ENCODE data around the gene CHAD. TPM values are rescaled to one million over a fixed set of nuclear protein-coding genes. Genes with fewer than 3 reads are reported as not detected.
A peak's percentile ranks its signal among the peaks of the same experiment; 100 is the strongest.

CHAD gene, protein sequence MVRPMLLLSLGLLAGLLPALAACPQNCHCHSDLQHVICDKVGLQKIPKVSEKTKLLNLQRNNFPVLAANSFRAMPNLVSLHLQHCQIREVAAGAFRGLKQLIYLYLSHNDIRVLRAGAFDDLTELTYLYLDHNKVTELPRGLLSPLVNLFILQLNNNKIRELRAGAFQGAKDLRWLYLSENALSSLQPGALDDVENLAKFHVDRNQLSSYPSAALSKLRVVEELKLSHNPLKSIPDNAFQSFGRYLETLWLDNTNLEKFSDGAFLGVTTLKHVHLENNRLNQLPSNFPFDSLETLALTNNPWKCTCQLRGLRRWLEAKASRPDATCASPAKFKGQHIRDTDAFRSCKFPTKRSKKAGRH
- total RNA-seq (not detected), polyA plus RNA-seq (1 to 10 TPM; 3.7 to 7.2 (median 4.4) TPM)

DNA sequence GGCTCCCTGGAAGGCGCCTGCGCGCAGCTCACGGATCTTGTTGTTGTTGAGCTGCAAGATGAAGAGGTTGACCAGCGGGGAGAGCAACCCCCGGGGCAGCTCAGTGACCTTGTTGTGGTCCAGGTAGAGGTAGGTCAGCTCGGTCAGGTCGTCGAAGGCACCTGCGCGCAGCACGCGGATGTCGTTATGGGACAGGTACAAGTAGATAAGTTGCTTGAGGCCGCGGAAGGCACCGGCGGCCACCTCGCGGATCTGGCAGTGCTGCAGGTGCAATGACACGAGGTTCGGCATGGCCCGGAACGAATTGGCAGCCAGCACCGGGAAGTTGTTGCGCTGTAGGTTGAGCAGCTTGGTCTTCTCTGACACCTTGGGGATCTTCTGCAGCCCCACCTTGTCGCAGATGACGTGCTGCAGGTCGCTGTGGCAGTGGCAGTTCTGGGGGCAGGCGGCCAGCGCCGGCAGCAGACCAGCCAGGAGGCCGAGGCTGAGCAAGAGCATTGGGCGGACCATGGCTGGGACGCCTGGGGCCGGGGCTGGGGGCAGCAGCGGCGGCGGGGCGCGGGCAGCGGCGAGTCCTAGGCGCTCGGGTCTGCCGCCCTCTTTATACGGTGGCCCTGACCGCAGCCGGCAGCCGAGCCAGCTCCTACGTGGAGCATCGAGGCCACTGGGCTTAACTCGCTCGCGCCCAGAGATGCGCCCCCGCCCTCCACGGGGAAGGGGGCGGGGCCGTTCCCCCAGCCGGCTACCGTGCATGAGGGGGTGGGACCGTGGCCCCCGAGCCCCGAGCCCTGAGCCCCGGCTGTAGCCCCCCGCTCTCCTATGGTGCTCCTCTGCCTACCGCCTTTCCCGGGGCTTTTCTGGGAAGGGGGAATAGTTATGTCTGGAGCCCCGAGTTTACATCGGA, at the start of gene CHAD:
CHAD (minus strand) TSS at position 577 of the 904 bp plus-strand sequence; CDS start at position 510, 67 bp downstream.
- Histone ChIP-seq H3K36me3 (no peaks in the 10 kb centered on the region), H3K9me3 (no peaks in the 10 kb centered on the region), H3K4me3 (peak within 1 kb of the TSS in 3 of 4 donors; percentile 17 to 42 (median 40)), H3K27me3 (peaks cover 16 to 36% (median 25%) of the 10 kb centered on the region in 3 donors), H3K27ac (no peak within 1 kb of the TSS), H3K4me1 (peaks cover 0 to 18% (median 14%) of the 10 kb centered on the region in 4 donors)
- TF ChIP-seq EP300 (IDR thresholded peaks at IDR 0.05), result no peak
- TF ChIP-seq, protein P1, sequence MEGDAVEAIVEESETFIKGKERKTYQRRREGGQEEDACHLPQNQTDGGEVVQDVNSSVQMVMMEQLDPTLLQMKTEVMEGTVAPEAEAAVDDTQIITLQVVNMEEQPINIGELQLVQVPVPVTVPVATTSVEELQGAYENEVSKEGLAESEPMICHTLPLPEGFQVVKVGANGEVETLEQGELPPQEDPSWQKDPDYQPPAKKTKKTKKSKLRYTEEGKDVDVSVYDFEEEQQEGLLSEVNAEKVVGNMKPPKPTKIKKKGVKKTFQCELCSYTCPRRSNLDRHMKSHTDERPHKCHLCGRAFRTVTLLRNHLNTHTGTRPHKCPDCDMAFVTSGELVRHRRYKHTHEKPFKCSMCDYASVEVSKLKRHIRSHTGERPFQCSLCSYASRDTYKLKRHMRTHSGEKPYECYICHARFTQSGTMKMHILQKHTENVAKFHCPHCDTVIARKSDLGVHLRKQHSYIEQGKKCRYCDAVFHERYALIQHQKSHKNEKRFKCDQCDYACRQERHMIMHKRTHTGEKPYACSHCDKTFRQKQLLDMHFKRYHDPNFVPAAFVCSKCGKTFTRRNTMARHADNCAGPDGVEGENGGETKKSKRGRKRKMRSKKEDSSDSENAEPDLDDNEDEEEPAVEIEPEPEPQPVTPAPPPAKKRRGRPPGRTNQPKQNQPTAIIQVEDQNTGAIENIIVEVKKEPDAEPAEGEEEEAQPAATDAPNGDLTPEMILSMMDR (IDR thresholded peaks at IDR 0.05), result no peak
- no peak for TF ChIP-seq POLR2A (IDR thresholded peaks at IDR 0.05)
- no peak for TF ChIP-seq POLR2AphosphoS5 (IDR thresholded peaks at IDR 0.05)
- intact Hi-C loops (cut with DNase I), result no loop called here
- peak; percentile 64 for DNase-seq
- WGBS, 2 donors, result 48 to 77% methylated on average over 71 of the region's 71 CpGs

DNA sequence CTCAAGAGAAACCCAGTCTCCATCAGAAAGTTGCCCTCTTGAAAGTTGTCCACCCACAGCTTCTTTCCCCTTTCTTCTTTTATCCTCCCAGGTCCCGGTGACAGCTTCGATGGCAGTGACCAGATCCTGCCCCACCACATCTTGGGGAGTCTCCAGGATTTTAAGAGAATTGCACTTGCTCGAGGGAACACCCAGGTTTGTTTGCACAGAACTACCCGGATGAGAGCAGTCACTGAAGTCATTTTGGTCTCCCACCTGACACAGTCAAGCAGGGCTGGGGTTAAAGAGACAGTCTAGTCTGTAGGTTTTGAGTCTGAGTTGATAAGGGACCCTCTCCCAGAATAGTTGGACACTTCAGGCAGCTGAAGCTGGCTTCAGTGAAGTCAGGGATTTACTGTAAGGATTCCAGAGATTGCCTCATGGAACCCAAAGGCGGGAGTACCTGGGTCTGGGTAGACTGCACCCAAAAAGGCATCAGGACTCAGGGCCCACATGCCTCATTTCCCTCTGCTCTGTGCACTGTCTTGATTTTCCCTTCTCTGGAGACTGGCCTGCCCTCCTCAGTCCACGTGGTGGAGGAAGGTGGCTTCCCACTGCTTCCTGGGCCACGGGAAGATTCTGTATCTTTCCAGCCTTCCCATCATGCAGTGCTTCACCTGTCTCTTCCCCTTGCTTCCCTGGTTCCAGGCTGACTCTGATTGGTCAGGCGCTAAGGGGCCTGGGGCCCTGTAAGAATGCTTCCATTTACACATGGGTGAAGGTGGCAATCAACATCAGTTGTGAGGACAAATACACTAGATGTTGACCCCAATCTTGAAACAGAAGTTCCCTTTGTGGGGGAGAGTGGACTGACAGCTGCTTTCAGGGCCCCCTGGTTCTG, 49.1 kb upstream of the CHAD start:
- H3K4me1 ChIP-seq, result peaks cover 0 to 15% (median 11%) of the 10 kb centered on the region in 4 donors
- H3K36me3 ChIP-seq, result no peaks in the 10 kb centered on the region
- intact Hi-C loops (cut with DNase I), result no loop called here
- no peaks in the 10 kb centered on the region for H3K9me3 ChIP-seq
- H3K27ac ChIP-seq, result no peak overlapping the region
- DNase-seq, result no peak
- TF ChIP-seq POLR2A (IDR thresholded peaks at IDR 0.05) (no peak), EP300 (IDR thresholded peaks at IDR 0.05) (no peak), POLR2AphosphoS5 (IDR thresholded peaks at IDR 0.05) (no peak)
- TF ChIP-seq, protein P1 (IDR thresholded peaks at IDR 0.05), result no peak
- H3K27me3 ChIP-seq, result no peaks in the 10 kb centered on the region
- WGBS, 2 donors, result 61 to 72% methylated on average over 8 of the region's 8 CpGs
- no peak overlapping the region for H3K4me3 ChIP-seq

DNA sequence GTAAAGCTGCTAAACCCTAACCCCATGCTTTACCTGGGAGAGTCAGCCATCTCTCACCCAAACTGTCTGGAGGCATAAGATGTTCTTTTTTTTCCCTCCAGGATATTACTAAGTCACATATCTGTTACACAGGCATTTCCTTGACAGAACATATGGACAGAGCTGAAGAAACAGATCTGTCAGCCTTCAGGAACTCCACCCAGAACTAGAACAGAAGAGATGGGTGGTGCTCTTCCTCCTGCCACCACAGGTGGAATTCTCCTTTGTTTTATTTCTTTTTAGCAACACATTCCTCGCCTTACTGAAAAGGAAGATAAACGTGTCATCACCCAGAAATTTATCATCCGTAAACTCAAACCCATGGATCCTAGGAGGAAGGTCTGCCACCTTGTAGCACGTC, 48.3 kb upstream of the CHAD start:
- Histone ChIP-seq H3K9me3 (no peaks in the 10 kb centered on the region), H3K27ac (no peak overlapping the region), H3K36me3 (no peaks in the 10 kb centered on the region), H3K4me1 (peaks cover 0 to 15% (median 11%) of the 10 kb centered on the region in 4 donors), H3K4me3 (no peak overlapping the region), H3K27me3 (no peaks in the 10 kb centered on the region)
- no peak for TF ChIP-seq POLR2A (IDR thresholded peaks at IDR 0.05)
- TF ChIP-seq POLR2AphosphoS5 (IDR thresholded peaks at IDR 0.05), result no peak
- TF ChIP-seq, protein P1 (IDR thresholded peaks at IDR 0.05), result no peak
- TF ChIP-seq EP300 (IDR thresholded peaks at IDR 0.05), result no peak
- intact Hi-C loops (cut with DNase I), result no loop called here
- DNase-seq, result no peak
- WGBS, 2 donors, result 68 to 84% methylated on average over 4 of the region's 4 CpGs

DNA sequence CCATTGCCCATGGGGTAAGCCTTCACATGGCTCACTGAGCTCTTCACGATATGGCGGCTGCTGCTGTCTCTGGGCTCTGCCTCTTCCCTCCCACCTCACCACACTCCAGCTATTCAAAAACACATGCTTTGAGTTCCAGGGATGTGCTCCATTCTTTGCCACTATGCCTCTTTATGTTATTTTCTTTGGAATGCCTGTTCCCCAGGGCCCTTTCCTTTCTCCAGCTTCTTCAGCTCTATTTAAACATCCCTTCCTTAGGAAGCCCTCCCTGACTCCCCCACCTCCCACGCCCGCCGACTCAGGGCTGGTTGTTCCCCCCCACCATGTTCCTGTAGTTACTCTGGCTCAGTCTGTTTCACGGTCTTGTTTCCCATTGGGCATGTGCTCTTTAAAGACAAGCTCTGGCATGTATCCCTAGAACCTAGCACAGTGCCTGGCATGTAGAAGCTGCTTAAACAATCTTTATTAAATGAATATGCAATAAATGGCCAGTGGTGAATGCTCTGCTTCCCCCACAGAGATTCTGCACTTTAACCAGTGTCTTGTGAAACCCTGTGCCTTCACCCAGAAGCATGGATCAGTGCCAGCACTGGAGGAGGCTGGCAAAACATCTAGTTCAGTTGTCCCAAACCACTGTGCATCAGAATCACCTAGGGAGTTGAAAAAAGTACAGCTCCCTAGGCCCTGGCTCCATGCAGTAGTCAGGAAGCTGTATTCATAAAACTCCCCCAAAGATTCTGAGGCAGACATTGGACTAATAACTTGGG, 46.4 kb upstream of the CHAD start:
- H3K27me3 ChIP-seq, result no peaks in the 10 kb centered on the region
- no peaks in the 10 kb centered on the region for H3K9me3 ChIP-seq
- intact Hi-C loops (cut with DNase I), result no loop called here
- peak overlapping the region in 3 of 4 donors; percentile 6 to 58 (median 39) for H3K27ac ChIP-seq
- 84 to 94% methylated on average over 6 of the region's 6 CpGs for WGBS, 2 donors
- no peak for TF ChIP-seq EP300 (IDR thresholded peaks at IDR 0.05)
- TF ChIP-seq POLR2AphosphoS5 (IDR thresholded peaks at IDR 0.05), result no peak
- TF ChIP-seq, protein P1 (IDR thresholded peaks at IDR 0.05), result no peak
- TF ChIP-seq POLR2A (IDR thresholded peaks at IDR 0.05), result no peak
- no peaks in the 10 kb centered on the region for H3K36me3 ChIP-seq
- DNase-seq, result peak; percentile 82
- H3K4me1 ChIP-seq, result peaks cover 0 to 15% (median 11%) of the 10 kb centered on the region in 4 donors
- no peak overlapping the region for H3K4me3 ChIP-seq

Data from sigmoid colon (tissue), 7 donors.